Measurements from ENCODE around the gene ALX4.

DNA sequence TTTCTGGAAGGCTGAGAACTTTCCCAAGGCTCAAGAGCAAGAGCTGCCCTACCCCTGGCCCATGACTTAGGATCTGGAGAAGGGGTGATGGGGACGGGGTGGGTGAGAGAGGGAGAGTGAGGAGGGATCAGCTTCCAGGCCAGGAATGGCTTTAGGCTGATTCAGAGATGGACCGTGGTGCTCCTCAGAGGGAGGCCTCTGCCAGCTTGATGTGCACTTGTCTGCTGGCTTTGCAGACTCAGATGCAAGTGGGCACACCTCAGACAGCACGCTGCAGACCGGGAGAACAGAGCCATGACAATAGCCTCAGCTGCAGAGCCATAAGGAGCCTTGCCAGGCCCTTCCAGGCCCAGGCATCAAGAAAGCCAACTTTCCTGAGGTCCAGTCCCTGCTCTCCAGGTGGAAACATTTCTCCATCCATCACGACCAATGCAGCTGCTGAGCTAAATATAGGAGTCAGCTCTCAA lies 41.3 kb downstream of the ALX4 start:
- no peak for TF ChIP-seq EZH2phosphoT487 (IDR thresholded peaks at IDR 0.05; ENCODE audit: low read depth)
- TF ChIP-seq, protein P1, sequence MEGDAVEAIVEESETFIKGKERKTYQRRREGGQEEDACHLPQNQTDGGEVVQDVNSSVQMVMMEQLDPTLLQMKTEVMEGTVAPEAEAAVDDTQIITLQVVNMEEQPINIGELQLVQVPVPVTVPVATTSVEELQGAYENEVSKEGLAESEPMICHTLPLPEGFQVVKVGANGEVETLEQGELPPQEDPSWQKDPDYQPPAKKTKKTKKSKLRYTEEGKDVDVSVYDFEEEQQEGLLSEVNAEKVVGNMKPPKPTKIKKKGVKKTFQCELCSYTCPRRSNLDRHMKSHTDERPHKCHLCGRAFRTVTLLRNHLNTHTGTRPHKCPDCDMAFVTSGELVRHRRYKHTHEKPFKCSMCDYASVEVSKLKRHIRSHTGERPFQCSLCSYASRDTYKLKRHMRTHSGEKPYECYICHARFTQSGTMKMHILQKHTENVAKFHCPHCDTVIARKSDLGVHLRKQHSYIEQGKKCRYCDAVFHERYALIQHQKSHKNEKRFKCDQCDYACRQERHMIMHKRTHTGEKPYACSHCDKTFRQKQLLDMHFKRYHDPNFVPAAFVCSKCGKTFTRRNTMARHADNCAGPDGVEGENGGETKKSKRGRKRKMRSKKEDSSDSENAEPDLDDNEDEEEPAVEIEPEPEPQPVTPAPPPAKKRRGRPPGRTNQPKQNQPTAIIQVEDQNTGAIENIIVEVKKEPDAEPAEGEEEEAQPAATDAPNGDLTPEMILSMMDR (IDR thresholded peaks at IDR 0.05; ENCODE audit: low read depth, low read length), result no peak
